MCF 10A (cell line): ENCODE results near the gene GIGYF1. TPM values are rescaled to one million over a fixed set of nuclear protein-coding genes. Genes with fewer than 3 reads are reported as not detected.

Source experiments
- BruUV-seq: library from RNA; stranded (reverse); fragments of 400-500 nt; replicated peaks from 2 replicates; lab custom pipeline; 2021; lab: Mats Ljungman, UMichigan
- CTCF ChIA-PET: fragments of 300-600 bp; sonication (Branson Sonifier 250); formaldehyde crosslinking; extraction: SDS; loops from one replicate; lab custom pipeline; 2021; ENCODE audit warnings: antibody characterized with exemption, inconsistent platforms; lab: Yijun Ruan, JAX
- POLR2A ChIA-PET: fragments of 300-600, 350-650 bp; sonication (Branson Sonifier 250); formaldehyde crosslinking; extraction: SDS; loops from one replicate; lab custom pipeline; 2020; ENCODE audit warnings: antibody characterized with exemption, inconsistent platforms; lab: Yijun Ruan, JAX
- DNase-seq: peaks from one replicate; pipeline ENCODE4 v3.0.0-alpha.2; 2018; ENCODE audit not compliant: unreplicated experiment
- H3K27ac Mint-ChIP-seq: one replicate; pipeline ENCODE4 v1.8.0; 2022; ENCODE audit warnings: mild to moderate bottlenecking, low read depth, mixed read lengths; ENCODE audit not compliant: unreplicated experiment
- H3K27me3 Mint-ChIP-seq: one replicate; pipeline ENCODE4 v1.8.0; 2022; ENCODE audit warnings: mixed read lengths; ENCODE audit not compliant: insufficient read depth, unreplicated experiment
- H3K36me3 Mint-ChIP-seq: one replicate; pipeline ENCODE4 v1.8.0; 2022; ENCODE audit warnings: mild to moderate bottlenecking, moderate library complexity, mixed read lengths; ENCODE audit not compliant: insufficient read depth, unreplicated experiment
- H3K4me1 Mint-ChIP-seq: one replicate; pipeline ENCODE4 v1.8.0; 2022; ENCODE audit warnings: mixed read lengths; ENCODE audit not compliant: insufficient read depth, unreplicated experiment
- H3K4me3 Mint-ChIP-seq: one replicate; pipeline ENCODE4 v1.8.0; 2022; ENCODE audit warnings: mild to moderate bottlenecking, moderate library complexity, mixed read lengths; ENCODE audit not compliant: unreplicated experiment
- H3K9me3 Mint-ChIP-seq: one replicate; pipeline ENCODE4 v1.8.0; 2022; ENCODE audit warnings: mixed read lengths; ENCODE audit not compliant: unreplicated experiment
- CTCF ChIP-seq: fragments of 200-600 bp; IDR thresholded peaks from one replicate; pipeline ENCODE4 v1.8.0; 2022; ENCODE audit warnings: antibody characterized with exemption, mild to moderate bottlenecking; ENCODE audit not compliant: unreplicated experiment
- intact Hi-C: fragments of 100-400 bp; cut with micrococcal nuclease; formaldehyde crosslinking; loops from 2 replicates; pipeline ENCODE4 v1.14.1; 2022
- total RNA-seq: library from RNA; stranded (reverse); gene quantifications from 2 replicates; pipeline ENCODE4 v1.2.3, GENCODE V29; 2022

Gene GIGYF1
- total RNA-seq, 1 experiment from 2014 or later, result 40.1 TPM

DNA sequence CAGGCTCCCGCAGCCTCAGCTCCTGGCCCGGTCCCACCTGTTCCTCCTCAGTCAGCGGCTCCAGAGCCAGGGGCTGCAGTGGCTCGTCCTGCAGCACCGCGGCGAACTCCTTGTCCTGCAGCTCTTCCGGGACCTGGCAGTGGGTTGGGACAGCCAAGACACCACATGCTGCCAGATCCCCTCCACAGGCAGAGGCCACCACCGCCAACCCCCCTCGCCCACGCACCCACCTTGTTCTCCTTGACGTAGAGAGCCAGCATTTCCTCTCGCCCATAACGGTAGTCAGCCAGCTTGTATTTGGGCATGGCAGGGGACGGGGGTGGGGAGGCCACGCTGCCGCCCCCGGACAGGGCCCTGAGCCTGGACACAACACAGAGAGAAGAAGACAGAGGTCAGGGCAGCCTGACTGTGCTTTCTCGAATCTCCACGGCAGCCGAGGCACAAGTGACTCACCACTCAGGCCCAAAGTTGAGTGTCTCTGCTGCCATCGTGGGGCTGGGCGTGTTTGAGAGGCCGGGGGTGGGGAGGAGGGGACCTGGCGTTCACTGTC lies 6.2 kb downstream of the GIGYF1 start:
- no peaks in the 10 kb centered on the region for H3K9me3 Mint-ChIP-seq
- intact Hi-C loops, result no loop called here
- H3K4me1 Mint-ChIP-seq, result peaks cover 15% of the 10 kb centered on the region
- no peaks in the 10 kb centered on the region for H3K27me3 Mint-ChIP-seq
- CTCF ChIA-PET, result interaction anchor here (0.7 to 6.0 kb wide), 2 partner anchors 126 to 193 kb away, joined by 3 to 87 read pairs; no protein-coding TSS in a partner anchor
- peaks cover 56% of the 10 kb centered on the region for H3K36me3 Mint-ChIP-seq
- no peak for TF ChIP-seq CTCF
- BruUV-seq, result no TSS peak
- POLR2A ChIA-PET, result no interaction called here
- H3K4me3 Mint-ChIP-seq, result no peak overlapping the region
- no peak overlapping the region for H3K27ac Mint-ChIP-seq
- DNase-seq, result no peak

GRCh38 chr7:100687261-100687660 lies 6.8 kb downstream of the GIGYF1 start:
- H3K9me3 Mint-ChIP-seq, result no peaks in the 10 kb centered on the region
- H3K4me1 Mint-ChIP-seq, result peaks cover 10% of the 10 kb centered on the region
- TF ChIP-seq CTCF, result no peak
- ChIA-PET POLR2A (no interaction called here), CTCF (no interaction called here)
- H3K27ac Mint-ChIP-seq, result no peak overlapping the region
- DNase-seq, result no peak
- intact Hi-C loops, result no loop called here
- no peak overlapping the region for H3K4me3 Mint-ChIP-seq
- H3K27me3 Mint-ChIP-seq, result no peaks in the 10 kb centered on the region
- H3K36me3 Mint-ChIP-seq, result peaks cover 54% of the 10 kb centered on the region
- BruUV-seq, result no TSS peak

GRCh38 chr7:100686822-100687211 lies 7.2 kb downstream of the GIGYF1 start:
- intact Hi-C loops, result no loop called here
- no peak for DNase-seq
- H3K4me3 Mint-ChIP-seq, result no peak overlapping the region
- H3K36me3 Mint-ChIP-seq, result peaks cover 50% of the 10 kb centered on the region
- POLR2A ChIA-PET, result no interaction called here
- CTCF ChIA-PET, result interaction anchor here (1.0 kb wide), 1 partner anchor 100 kb away, joined by 3 read pairs; no protein-coding TSS in a partner anchor
- H3K4me1 Mint-ChIP-seq, result peaks cover 5% of the 10 kb centered on the region
- BruUV-seq, result no TSS peak
- no peaks in the 10 kb centered on the region for H3K9me3 Mint-ChIP-seq
- no peak for TF ChIP-seq CTCF
- no peaks in the 10 kb centered on the region for H3K27me3 Mint-ChIP-seq
- H3K27ac Mint-ChIP-seq, result no peak overlapping the region

- H3K36me3 Mint-ChIP-seq, result peaks cover 49% of the 10 kb centered on the region
- H3K9me3 Mint-ChIP-seq, result no peaks in the 10 kb centered on the region
- no peak for TF ChIP-seq CTCF
- no peak for DNase-seq
- peaks cover under 1% of the 10 kb centered on the region for H3K4me1 Mint-ChIP-seq
- H3K4me3 Mint-ChIP-seq, result no peak overlapping the region
- BruUV-seq, result no TSS peak
- POLR2A ChIA-PET, result no interaction called here
- CTCF ChIA-PET, result interaction anchor here (1.0 kb wide), 1 partner anchor 100 kb away, joined by 3 read pairs; no protein-coding TSS in a partner anchor
- no peak overlapping the region for H3K27ac Mint-ChIP-seq
- intact Hi-C loops, result no loop called here
- H3K27me3 Mint-ChIP-seq, result no peaks in the 10 kb centered on the region
Measured at GRCh38 chr7:100686201-100686821, 7.7 kb downstream of the GIGYF1 start.
